Heart left ventricle (tissue), 13 donors: ENCODE results near the gene C3orf22.

ENCODE experiments used
- CTCF ChIP-seq, 12 donors: fragments of 200-600 bp; sonication (generic) in 4 of 12; IDR thresholded peaks; one replicate each; pipeline versions ENCODE4 v1.5.0 to v1.8.0; 2018 to 2022; ENCODE audit warnings: antibody characterized with exemption in 12 of 12, mild to moderate bottlenecking in 5 of 12
- POLR2A ChIP-seq, 2 donors: fragments of 450-650 bp; IDR thresholded peaks; one replicate each; pipeline ENCODE4 v1.6.1; 2017; ENCODE audit warnings: antibody characterized with exemption in 2 of 2, mild to moderate bottlenecking in 2 of 2, moderate library complexity in 2 of 2
- donor health status: ischemic (EF 13 %, LVEDD 7.1; RV severe dilation, severe dysfunction).
- donor health status: DM: no; HTN: yes; CAD: no.
- donor health status: DM: no; HTN: no; CAD: no.
- donor health status: ischemic (EF 25% LVEDD 6.9; RV normal size, moderate dysfunction).
- donor health status: ischemic (EF 25% LVEDD 5.7; RV mildly dilated, moderate dysfunction).
- donor health status: ischemic (EF 35%, LVEDD 5.7; RV mildly dilated, moderate dysfunction).
- donor health status: nonischemic (EF 11% LVEDD 7.7; RV severe dilation, severe dysfunction).
- donor health status: DM: yes; HTN: yes; CAD: no.
- donor health status: PGD.
- donor health status: ischemic (EF 29% LVEDD 5.4; RV normal size, mild dysfunction).
- donor health status: nonischemic (EF 23%, LVEDD 6.1; RV moderate dilation, normal function).

DNA sequence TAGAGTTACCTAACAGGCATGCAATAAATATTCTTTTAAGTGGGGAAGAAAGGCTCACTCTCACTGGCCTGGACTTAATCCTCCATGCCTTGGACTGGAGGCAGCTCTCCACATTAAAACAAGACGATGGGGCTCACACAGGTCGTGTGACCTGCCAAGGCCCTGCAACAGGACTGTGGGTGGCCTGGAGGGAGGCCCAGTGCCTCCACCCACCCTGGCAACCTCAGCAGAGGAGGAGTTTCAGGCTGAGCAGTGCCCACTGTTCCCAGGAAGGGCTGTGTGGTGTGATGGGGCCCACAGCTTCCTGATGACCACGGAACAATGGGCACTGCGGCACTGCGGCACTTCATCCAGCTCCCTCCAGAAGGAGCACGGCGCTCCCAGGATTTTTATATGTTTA is 46.7 kb downstream of the C3orf22 start:
- TF ChIP-seq CTCF (IDR thresholded peaks at IDR 0.05) (no peak), POLR2A (IDR thresholded peaks at IDR 0.05) (no peak)
